ENCODE measurements around the gene ZNHIT3. TPM values are rescaled to one million over a fixed set of nuclear protein-coding genes. Genes with fewer than 3 reads are reported as not detected.

Gene ZNHIT3
- 24.5 and 31.7 TPM in 2 replicates for total RNA-seq (ENCODE audit: low replicate concordance)

DNA sequence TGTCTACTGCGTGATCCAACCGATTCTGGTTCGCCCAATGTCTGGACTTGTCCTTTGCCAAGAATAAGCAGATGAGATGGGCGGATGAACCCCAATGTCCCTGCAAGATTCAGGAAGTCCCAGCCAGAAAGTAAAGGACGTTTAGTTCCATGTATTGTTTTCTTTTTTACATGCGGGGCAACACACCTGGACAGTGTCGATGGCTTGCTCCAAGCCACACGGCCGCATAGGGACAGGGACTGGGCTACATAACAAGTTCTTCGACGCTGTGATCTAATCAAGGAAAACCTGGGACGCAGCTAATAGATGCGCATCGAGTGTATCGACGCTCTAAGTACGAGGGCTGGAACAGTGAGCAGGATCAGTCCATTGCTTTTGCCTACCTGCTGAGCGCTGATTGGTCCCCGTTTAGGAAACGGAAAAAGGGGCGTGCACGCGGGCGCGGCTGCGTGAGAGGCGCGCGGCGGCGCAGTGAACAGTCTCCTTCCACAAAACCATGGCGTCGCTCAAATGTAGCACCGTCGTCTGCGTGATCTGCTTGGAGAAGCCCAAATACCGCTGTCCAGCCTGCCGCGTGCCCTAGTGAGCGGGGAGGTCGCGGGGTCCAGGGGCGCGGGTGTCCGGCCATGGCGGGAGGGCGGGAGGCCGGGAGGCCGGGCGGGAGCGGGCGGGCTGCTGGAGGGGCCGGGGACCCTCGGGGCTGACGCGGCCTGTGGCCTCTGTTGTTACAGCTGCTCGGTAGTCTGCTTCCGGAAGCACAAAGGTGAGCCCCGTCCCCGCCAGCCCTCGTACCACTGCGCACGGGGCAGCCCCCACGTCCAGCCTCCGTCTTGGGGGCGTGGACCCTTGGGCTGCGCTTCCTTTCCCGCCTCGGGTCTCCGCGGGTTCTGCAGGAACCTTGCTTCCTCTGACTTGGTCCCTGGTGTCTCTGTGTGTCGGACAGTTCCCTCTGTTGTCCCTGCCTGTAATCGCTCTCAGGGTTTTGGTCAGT is at the start of gene ZNHIT3:
Gene ZNHIT3 (plus strand): TSS at position 478 of the 991 bp plus-strand sequence. CDS start 19 bp downstream, at position 497.

DNA sequence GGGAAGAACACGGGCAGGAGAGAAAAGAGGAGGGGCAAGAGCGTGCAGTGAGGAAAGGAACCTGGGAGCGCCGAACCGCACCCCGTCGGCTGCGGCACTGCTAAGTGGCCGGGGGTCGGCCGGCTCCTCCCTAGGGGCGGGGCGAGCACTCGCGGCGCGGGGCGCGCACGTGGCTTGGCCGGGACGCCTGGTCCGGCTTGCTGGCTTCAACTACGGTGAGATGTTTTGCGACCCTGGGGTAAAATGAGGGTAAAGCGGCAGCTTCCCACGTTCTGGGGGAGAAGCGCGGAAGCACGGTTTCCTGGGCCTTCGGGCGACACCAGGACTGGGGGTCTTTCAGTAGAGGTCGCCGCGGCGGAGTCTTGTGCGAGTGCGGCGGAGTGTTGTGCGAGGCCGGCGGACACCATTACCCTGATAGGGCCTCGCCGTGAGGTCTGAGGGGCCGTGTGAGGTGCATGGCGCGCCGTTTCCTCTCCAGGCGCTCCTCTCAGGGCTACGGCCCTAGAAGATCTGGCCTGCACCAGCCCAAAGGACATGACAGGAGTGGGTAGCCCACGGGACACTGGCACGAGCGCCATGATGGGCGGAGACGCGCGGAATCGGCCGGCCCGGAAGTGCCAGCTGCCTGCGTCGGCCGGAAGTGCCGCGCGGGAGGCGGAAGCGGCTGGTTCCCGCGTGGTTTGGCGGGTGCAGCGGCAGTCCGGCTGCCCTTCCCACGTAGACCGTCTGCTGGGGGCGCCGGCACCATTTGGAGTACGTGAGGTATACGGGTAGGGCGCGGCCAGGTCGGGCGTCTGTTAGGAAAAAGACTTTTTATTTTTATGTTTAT is 48.6 kb downstream of the ZNHIT3 start, which contains the start of the genes MYO19 and PIGW:
Gene MYO19 (minus strand): TSS at position 29 of the 829 bp plus-strand sequence. CDS start 2,330 bp downstream, outside the sequence.
Gene PIGW (plus strand): TSS at position 148 of the 829 bp plus-strand sequence. CDS start 2,115 bp downstream, outside the sequence.

GRCh38 chr17:36544307-36545076 is 58.0 kb downstream of the ZNHIT3 start, which contains the start of gene GGNBP2:
Gene GGNBP2, plus strand, starts transcription at chr17:36544919. Its CDS starts 806 bp downstream, at chr17:36545725.

Other genes starting within 250 kb of the ZNHIT3 start
- 0.08 TPM in 1 of 2 replicates, not detected in the other for gene TBC1D3I, start 222.1 kb upstream of the ZNHIT3 start, total RNA-seq (ENCODE audit: low replicate concordance)
- gene TBC1D3G, start 162.8 kb upstream of the ZNHIT3 start, total RNA-seq (ENCODE audit: low replicate concordance), result not detected in 2 replicates
- not detected in 2 replicates for gene TBC1D3H, start 98.2 kb upstream of the ZNHIT3 start, total RNA-seq (ENCODE audit: low replicate concordance)
- gene MYO19, start 48.2 kb downstream of the ZNHIT3 start, total RNA-seq (ENCODE audit: low replicate concordance), result 22.1 and 44.7 TPM in 2 replicates
- 0.70 and 5.3 TPM in 2 replicates for gene PIGW, start 48.3 kb downstream of the ZNHIT3 start, total RNA-seq (ENCODE audit: low replicate concordance)
- 53.6 and 197 TPM in 2 replicates for gene GGNBP2, start 58.2 kb downstream of the ZNHIT3 start, total RNA-seq (ENCODE audit: low replicate concordance)
- 3.9 and 4.7 TPM in 2 replicates for gene DHRS11, start 105.2 kb downstream of the ZNHIT3 start, total RNA-seq (ENCODE audit: low replicate concordance)
- gene MRM1, start 114.9 kb downstream of the ZNHIT3 start, total RNA-seq (ENCODE audit: low replicate concordance), result 2.1 and 3.7 TPM in 2 replicates